Measurements from ENCODE around the gene OR5P2.
"Not testable (repeated sequence)": the region's sequence is repeated elsewhere in the genome, so short reads cannot be mapped to it uniquely, and the experiment has no call there.

OR5P2 gene, protein sequence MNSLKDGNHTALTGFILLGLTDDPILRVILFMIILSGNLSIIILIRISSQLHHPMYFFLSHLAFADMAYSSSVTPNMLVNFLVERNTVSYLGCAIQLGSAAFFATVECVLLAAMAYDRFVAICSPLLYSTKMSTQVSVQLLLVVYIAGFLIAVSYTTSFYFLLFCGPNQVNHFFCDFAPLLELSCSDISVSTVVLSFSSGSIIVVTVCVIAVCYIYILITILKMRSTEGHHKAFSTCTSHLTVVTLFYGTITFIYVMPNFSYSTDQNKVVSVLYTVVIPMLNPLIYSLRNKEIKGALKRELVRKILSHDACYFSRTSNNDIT

DNA sequence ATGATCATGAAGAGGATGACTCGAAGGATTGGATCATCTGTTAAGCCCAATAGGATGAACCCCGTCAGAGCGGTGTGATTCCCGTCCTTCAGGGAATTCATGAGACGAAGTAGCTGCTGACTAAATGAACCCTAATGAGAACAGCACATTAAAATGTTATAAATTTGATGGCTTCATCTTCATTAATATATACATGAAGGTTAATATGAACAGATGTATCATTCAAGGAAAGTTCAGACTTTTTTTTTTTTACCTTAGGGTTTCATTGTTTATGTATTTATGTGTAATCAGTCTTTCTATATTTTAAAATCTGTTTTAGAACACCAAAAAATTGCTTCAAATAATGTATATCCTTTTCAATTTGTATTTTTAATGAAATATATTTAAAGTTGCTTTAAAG lies at the start of gene OR5P2:
TSS of gene OR5P2 (minus strand) at position 101 of the 400 bp plus-strand sequence. CDS start at position 101, 0 bp downstream.
- DNase-seq, result no peak

DNA sequence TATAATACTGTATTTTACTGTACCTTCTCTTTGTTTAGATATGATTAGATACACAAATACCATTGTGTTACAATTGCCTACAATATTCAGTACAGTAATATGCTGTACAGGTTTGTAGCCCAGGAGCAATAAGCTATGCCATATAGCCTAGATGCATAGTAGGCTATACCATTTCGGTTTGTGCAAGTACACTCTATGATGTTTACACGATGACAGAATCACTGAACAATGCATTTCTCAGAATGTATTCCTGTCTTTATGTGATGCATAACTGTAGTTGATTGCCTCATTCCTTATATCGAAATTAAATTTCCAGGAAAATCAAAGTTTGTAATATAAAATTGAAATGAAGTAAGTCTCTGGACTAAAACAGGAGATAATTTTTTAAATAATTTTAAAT lies 49.3 kb upstream of the OR5P2 start:
- DNase-seq, result peak; percentile 15

DNA sequence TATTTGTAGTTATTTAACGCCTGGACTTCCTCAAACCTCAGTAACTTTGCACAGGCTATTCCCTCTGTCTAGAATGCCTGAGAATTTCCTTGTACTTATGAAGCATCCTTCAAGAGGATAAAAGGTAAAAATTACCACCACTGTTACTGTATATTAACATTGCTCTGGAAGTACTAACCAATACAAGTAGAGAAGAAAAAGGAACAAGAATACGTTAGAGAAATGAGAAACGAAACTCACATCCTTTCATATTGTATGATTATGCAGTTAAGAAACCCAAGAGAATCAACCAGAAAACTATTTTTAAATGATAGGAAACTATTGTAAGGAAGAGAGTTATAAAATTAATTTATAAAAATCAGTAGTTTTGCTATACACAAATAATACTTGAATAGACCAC lies 48.2 kb upstream of the OR5P2 start:
- DNase-seq, result no peak

DNA sequence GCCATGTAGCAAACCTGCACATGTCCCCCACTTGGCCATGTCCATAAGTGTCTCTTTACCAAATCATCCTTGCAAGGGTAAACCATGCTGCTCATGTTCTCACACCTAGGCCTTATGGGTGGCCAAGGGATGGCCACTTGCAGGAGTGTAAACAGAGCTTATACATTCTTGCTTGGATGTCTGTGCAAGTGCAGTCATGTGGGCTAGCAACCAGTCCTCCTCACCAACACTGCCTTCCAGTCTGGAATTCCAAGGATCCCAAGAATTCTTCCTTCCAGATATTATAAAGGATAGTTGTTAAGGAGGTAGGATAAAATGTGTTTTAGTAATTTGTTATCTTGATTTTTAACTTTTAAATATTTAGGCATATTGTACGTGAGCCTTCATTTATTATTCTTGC lies 47.8 kb upstream of the OR5P2 start:
- peak; percentile 25 for DNase-seq

DNA sequence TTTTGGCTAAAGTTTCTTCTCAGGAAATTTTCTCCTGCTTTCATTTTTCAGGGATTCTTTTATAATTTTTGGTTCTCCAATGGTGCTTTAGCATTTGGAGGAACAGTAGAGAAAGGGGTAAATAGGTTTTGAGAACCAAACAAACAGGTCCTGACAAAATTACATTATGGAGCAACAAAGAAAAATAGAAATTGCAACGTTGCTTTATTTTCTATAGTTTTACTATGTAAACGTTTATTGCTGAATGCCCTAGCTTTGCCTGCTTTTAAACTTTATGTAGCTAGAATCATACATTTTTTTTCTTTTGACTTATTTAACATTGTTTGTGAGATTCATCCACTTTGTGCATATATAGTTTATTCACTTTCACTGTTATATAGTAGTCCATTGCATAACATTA lies 43.8 kb upstream of the OR5P2 start:
- DNase-seq, result no peak

DNA sequence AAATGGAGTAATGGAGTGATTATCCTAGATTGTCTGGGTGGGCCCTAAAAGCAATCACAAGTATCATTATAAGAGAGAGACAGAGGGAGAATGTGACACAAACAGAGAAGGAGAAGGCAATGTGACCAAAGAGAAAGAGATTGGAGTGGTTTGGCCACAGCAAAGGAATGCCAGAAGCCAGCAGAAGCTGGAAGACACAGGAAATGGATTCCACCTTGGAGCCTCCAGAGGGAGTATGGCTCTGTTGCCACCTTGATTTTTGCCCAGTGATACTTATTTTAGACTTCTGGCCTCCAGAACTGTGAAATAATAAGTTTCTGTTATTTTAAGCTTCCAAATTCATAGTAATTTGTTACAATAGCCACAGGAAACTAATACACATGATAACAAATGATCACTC lies 36.8 kb upstream of the OR5P2 start:
- no peak for DNase-seq

DNA sequence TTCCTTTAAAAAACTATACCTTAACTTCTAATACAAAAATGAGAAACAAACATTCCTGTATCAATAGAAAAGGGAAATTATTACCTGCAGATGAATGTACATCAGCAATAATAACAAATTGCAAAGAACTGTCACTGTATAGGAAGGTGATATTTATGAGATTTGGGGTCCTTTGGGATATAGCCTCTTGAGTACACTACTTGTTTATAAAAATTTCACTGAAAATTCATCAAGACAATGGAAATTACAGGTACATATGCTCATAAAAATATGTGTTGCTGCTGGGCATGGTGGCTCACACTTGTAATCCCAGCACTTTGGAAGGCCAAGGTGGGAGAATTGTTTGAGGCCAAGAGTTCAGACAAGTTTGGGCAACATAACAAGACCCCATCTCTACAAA lies 34.0 kb upstream of the OR5P2 start, which contains the start of gene OR5P3:
TSS of gene OR5P3 (minus strand) at position 101 of the 400 bp plus-strand sequence.
- DNase-seq, result no peak

DNA sequence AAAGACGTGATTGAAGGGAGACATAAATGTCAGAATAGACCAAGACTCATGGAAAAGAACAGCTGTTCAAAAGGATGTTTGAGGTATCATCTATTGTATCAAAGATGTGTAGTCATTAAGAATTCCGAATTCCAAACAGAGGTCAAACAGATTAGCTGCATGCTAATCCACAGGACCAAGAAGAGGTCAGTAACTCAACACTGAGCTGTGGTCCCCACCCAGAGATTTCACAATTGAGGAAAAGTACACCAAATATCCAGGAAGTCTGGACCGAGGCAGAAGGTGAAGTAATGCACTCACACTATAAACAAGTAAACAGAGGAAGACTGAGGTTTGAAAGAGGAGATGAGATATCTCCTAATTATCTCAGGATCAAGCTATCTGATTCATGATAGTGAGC lies 29.6 kb upstream of the OR5P2 start:
- no peak for DNase-seq

DNA sequence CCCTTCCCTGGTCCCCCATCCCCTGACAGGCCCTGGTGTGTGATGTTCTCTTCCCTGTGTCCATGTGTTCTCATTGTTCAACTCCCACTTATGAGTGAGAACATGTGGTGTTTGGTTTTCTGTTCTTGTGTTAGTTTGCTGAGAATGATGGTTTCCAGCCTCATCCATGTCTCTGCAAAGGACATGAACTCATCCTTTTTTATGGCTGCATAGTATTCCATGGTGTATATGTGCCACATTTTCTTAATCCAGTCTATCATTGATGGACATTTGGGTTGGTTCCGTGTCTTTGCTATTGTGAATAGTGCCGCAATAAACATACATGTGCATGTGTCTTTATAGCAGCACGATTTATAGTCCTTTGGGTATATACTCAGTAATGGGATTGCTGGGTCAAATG lies 23.7 kb upstream of the OR5P2 start:
- not testable (repeated sequence) for DNase-seq

DNA sequence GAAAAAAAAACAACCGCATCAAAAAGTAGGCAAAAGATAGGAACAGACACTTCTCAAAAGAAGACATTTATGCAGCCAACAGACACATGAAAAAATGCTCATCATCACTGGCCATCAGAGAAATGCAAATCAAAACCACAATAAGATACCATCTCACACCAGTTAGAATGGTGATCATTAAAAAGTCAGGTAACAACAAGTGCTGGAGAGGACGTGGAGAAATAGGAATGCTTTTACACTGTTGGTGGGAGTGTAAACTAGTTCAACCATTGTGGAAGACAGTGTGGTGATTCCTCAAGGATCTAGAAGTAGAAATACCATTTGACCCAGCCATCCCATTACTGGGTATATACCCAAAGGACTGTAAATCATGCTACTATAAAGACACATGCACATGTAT lies 18.2 kb upstream of the OR5P2 start:
- DNase-seq, result not testable (repeated sequence)

DNA sequence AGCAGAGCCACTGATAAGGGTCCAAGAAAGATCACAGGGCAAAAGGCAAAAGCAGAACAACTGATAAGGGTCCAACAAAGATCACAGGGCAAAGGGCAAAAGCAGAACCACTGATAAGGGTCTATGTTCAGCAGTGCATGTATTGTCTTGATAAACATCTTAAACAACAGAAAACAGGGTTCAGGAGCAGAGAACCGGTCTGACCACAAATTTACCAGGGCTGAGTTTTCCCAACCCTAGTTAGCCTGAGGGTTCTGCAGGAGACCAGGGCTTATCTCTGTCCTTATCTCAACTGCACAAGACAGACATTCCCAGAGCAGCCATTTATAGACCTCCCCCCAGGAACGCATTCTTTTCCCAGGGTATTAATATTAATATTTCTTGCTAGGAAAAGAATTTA lies 13.6 kb upstream of the OR5P2 start:
- DNase-seq, result not testable (repeated sequence)

DNA sequence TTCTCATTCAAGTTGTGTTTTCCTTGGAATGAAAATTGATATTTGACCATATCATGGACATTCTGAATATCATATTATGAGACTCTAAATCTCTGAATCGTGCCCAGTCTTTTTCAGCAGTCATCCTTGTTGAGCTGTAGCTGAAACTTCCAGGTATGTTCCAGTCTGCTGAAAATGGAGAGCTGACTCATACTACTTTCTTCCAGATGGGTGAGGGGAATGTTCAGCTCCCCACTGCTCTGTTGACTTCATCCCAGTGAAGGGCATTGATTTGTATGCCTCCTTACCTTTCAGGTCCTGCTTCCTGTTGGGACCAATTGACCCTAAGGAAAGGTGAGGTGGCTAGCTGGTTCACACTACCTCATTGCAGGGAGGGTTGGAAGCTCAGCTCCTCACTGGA lies 3.5 kb downstream of the OR5P2 start:
- no peak for DNase-seq

DNA sequence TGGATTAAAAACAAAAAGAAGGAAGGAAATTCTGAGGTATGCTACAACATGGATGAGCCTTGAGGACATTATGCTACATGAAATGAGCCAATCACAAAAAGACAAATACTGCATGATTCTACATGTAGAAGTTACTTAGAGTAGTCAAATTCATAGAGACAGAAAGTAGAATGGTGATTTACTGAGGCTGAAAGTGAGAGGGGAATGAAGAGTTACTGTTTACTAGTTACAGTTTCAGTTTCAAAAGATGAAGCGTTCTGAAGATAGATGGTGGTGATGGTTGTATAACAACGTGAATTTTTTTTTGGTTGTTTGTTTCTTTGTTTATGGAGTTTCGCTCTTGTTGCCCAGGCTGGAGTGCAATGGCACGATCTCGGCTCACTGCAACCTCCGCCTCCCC lies 9.5 kb downstream of the OR5P2 start:
- no peak for DNase-seq

DNA sequence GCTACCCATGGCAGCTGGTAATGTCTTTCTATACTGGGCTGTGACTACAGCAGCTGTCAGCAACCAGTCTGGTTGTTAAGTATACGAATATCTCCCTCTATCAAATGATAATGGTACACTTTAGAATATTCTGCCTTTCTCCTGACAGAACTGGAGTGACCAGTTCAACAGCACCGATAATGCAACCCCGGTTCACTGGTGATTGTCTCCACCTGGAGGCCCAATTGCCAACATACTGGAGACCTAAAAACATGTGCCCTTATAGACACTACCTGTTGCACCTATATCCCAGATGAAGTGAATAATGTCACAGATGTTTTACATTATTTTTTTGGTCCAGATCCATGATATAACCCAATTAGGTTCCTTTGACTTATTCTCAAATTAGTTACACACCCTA lies 21.1 kb downstream of the OR5P2 start:
- DNase-seq, result no peak

DNA sequence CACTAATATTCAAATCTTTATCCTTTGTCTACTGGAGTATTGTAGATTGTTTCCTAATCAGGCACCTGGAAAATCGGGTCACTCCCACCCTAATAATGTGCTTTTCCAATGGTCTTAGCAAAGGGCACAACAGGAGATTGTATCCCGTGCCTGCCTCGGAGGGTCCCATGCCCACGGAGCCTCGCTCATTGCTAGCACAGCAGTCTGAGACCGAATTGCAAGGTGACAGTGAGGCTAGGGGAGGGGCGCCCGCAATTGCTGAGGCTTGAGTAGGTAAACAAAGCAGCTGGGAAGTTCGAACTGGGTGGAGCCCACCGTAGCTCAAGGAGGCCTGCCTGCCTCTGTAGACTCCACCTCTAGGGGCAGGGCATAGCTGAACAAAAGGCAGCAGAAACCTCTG lies 32.4 kb downstream of the OR5P2 start:
- DNase-seq, result not testable (repeated sequence)

DNA sequence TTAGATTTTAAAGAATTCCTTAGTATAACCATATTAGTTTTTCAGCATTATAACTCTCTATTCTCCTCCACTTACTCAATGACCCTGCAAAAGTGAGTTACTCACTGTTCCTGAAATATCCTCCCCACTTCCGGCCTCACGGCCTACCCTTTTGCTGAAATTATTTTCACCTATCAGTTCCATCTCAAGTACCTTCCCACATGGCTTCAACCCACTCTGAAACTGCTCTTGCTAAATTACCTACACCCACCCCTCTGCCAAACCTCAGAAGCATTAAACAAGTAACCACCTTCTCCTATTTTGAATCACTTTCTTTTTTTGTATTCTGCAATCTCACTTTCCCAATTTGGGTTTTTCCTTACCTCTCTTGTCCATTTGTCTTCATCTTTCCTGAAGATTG lies 37.7 kb downstream of the OR5P2 start:
- DNase-seq, result no peak

DNA sequence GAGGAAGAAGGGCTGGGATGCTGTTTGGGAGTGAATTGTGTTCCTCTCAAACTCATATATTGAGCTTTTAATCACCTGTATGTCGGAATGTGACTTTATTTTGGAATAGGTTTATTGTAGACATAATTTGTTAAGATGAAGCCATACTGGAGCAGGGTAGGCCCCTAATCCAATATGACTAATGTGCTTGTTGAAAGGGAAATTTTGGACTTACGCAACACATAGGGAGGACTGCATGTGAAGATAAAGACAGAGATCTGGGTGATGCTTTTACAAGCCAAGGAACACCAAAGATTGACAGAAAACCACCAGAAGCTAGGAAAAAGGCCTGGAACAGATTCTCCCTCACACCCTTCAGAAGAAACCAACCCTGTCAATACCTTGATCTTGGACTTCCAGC lies 47.3 kb downstream of the OR5P2 start:
- DNase-seq, result peak; percentile 56
